CD4-positive, alpha-beta memory T cell (primary cell): Measurements from ENCODE around the gene MCM6. TPM values are rescaled to one million over a fixed set of nuclear protein-coding genes. Genes with fewer than 3 reads are reported as not detected.

ENCODE experiments used
- CTCF ChIA-PET: fragments of 350-600 bp; sonication (Branson Sonifier 250); formaldehyde crosslinking; loops from one replicate; lab custom pipeline; 2021; ENCODE audit warnings: inconsistent platforms; ENCODE audit not compliant: partially characterized antibody; lab: Charles Lee
- POLR2A ChIA-PET: fragments of 350-600 bp; sonication (Branson Sonifier 250); formaldehyde crosslinking; loops from one replicate; lab custom pipeline; 2021; ENCODE audit not compliant: partially characterized antibody; lab: Charles Lee
- DNase-seq, 5 donors: peaks; one replicate each; pipeline versions ENCODE4 v3.0.0 to v3.0.0-alpha.2; 2020 to 2022; ENCODE audit warnings: mixed read lengths in 1 of 5
- H3K27ac ChIP-seq: one replicate; pipeline ENCODE4 v1.7.0; 2013; ENCODE audit warnings: low read depth, low read length
- H3K27me3 ChIP-seq: 2 replicates; pipeline ENCODE4 v1.7.0; 2013; ENCODE audit warnings: mild to moderate bottlenecking, low read length, moderate library complexity; ENCODE audit not compliant: insufficient read depth
- H3K36me3 ChIP-seq: 2 replicates; pipeline ENCODE4 v1.7.0; 2013; ENCODE audit warnings: mild to moderate bottlenecking, low read length, moderate library complexity; ENCODE audit not compliant: insufficient read depth
- H3K4me1 ChIP-seq: 2 replicates; pipeline ENCODE4 v1.7.0; 2013; ENCODE audit warnings: mild to moderate bottlenecking, low read length, moderate library complexity; ENCODE audit not compliant: insufficient read depth
- H3K4me3 ChIP-seq, 2 donors: one replicate each; pipeline ENCODE4 v1.7.0; 2013; ENCODE audit warnings: low read length in 2 of 2, mild to moderate bottlenecking in 1 of 2
- H3K9me3 ChIP-seq, 2 donors: one replicate each; pipeline ENCODE4 v1.7.0; 2013; ENCODE audit warnings: low read length in 2 of 2, control low read depth in 1 of 2; ENCODE audit not compliant: control insufficient read depth in 1 of 2
- H3K27ac Mint-ChIP-seq, 7 donors: one replicate each; pipeline ENCODE4 v1.8.0; 2020 to 2021; ENCODE audit warnings: mixed read lengths in 7 of 7, mild to moderate bottlenecking in 6 of 7, inconsistent platforms in 3 of 7, moderate library complexity in 3 of 7
- H3K27me3 Mint-ChIP-seq, 2 donors: one replicate each; pipeline ENCODE4 v1.8.0; 2020 to 2021; ENCODE audit warnings: mixed read lengths in 2 of 2
- H3K36me3 Mint-ChIP-seq, 2 donors: one replicate each; pipeline ENCODE4 v1.8.0; 2020 to 2021; ENCODE audit warnings: mixed read lengths in 2 of 2, inconsistent platforms in 1 of 2, mild to moderate bottlenecking in 1 of 2
- H3K4me1 Mint-ChIP-seq, 4 donors: one replicate each; pipeline ENCODE4 v1.8.0; 2020 to 2021; ENCODE audit warnings: mixed read lengths in 4 of 4, mild to moderate bottlenecking in 1 of 4
- H3K4me3 Mint-ChIP-seq, 8 donors: one replicate each; pipeline ENCODE4 v1.8.0; 2020 to 2021; ENCODE audit warnings: mixed read lengths in 8 of 8, mild to moderate bottlenecking in 7 of 8, moderate library complexity in 6 of 8, inconsistent platforms in 3 of 8
- H3K9me3 Mint-ChIP-seq, 8 donors: one replicate each; pipeline ENCODE4 v1.8.0; 2020 to 2021; ENCODE audit warnings: mixed read lengths in 8 of 8, mild to moderate bottlenecking in 5 of 8, inconsistent platforms in 3 of 8, moderate library complexity in 1 of 8
- intact Hi-C: fragments of 100-400 bp; cut with micrococcal nuclease; formaldehyde crosslinking; loops from one replicate; pipeline ENCODE4 v1.15.1; 2023
- polyA plus RNA-seq, 2 donors: library from polyadenylated mRNA; unstranded; fragments of 300-500 nt; fragmentation: Illumina TruSeq; gene quantifications; one replicate each; pipeline ENCODE4 v1.2.3, GENCODE V29; 2021
- total RNA-seq, 2 experiments: library from RNA; stranded (reverse); gene quantifications; one replicate each; pipeline ENCODE4 v1.2.3, GENCODE V29; 2021

The MCM6 gene
- total and polyA plus RNA-seq, 4 experiments from 2014 or later = 16.1 to 32.7 (median 25.1) TPM

DNA sequence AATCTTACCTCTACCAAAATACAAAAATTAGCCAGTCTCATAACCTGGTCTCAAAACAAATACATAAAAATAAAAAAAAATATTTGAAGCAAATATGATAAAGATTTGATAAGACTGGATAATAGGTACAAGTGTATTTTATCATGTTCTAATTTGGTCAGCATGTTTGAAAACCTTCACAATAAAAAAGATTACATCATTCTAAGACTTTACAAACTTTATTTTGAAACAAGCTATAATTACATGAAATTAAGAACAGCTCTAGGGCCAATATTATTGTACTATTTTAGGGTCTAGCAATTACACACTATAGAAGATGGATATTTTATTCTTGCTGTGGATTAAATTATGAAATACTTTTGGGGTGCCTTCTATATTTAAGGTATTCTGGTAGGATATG lies 29.4 kb upstream of the MCM6 start:
- ChIA-PET CTCF (interaction anchor here (1.6 kb wide), 1 partner anchor 479 kb away, joined by 7 read pairs; no protein-coding TSS in a partner anchor), POLR2A (no interaction called here)
- H3K27ac Mint-ChIP-seq = peak overlapping the region in 2 of 7 donors; percentile 4 to 27
- H3K4me1 Mint-ChIP-seq = no peaks in the 10 kb centered on the region
- no peaks in the 10 kb centered on the region for H3K4me1 ChIP-seq
- no peak overlapping the region for H3K4me3 ChIP-seq
- intact Hi-C loops = no loop called here
- no peak overlapping the region for H3K4me3 Mint-ChIP-seq
- no peaks in the 10 kb centered on the region for H3K9me3 Mint-ChIP-seq
- no peak overlapping the region for H3K27ac ChIP-seq
- no peaks in the 10 kb centered on the region for H3K9me3 ChIP-seq
- no peaks in the 10 kb centered on the region for H3K27me3 ChIP-seq
- no peak for DNase-seq
- H3K36me3 ChIP-seq = peaks cover 20% of the 10 kb centered on the region
- H3K36me3 Mint-ChIP-seq = peaks cover 43 to 61% of the 10 kb centered on the region in 2 donors
- H3K27me3 Mint-ChIP-seq = no peaks in the 10 kb centered on the region

DNA sequence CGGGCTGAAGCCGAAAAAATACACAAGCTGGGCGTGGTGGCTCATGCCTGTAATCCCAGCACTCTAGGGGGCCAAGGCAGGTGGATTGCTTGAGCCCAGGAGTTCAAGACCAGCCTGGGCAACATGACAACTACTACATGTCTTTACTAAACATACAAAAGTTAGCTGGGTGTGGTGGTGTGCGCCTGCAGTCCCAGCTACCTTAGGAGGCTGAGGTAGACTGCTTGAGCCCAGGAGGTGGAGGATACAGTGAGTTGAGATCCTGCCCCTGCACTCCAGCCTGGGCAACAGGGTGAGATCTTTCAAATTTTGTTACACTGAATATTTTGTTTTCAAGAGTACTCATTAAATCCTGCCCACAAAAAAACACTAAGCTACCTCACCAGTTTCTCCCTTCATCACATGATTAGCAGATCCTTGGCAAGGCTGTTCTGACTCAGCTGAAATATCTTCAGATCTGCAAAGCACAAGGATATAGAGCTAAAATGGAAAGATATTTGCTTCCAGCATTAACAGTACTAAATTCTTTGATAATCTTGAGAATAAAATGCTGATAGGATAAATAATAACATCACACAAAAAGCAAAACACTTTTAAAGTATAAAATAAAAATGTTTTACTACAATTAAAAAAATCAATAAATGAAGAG lies 28.2 kb upstream of the MCM6 start:
- Histone ChIP-seq H3K4me1 (no peaks in the 10 kb centered on the region), H3K4me3 (no peak overlapping the region), H3K9me3 (no peaks in the 10 kb centered on the region), H3K27me3 (no peaks in the 10 kb centered on the region), H3K36me3 (peaks cover 16% of the 10 kb centered on the region), H3K27ac (no peak overlapping the region)
- no peak overlapping the region for H3K4me3 Mint-ChIP-seq
- peaks cover 35 to 49% of the 10 kb centered on the region in 2 donors for H3K36me3 Mint-ChIP-seq
- peak overlapping the region in 2 of 7 donors; percentile 29 to 54 for H3K27ac Mint-ChIP-seq
- no peaks in the 10 kb centered on the region for H3K4me1 Mint-ChIP-seq
- no peaks in the 10 kb centered on the region for H3K27me3 Mint-ChIP-seq
- intact Hi-C loops = no loop called here
- CTCF ChIA-PET = interaction anchor here (0.7 to 1.6 kb wide), 3 partner anchors 9 to 486 kb away, joined by 3 to 7 read pairs (median 5); no protein-coding TSS in a partner anchor
- no peak for DNase-seq
- POLR2A ChIA-PET = no interaction called here
- no peaks in the 10 kb centered on the region for H3K9me3 Mint-ChIP-seq

DNA sequence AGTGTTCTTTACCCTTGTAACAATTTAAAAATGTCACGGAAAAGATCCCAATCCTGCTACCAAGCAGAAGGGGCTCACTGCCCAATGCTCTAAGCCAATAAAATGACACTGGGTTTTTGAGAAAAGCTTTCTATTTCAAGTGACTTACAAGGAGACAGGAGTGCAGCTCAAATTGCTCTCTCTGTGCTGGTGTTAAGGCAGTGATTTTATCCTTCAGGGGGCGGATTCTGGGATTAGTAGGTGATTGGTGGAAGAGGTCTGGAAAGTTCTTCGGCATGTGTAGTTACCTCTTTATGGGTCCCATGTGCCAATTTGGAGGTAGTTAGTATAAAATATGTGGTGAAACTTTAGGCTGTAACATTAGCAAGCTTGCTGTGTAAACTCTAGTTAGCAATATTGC lies 27.4 kb upstream of the MCM6 start:
- no peaks in the 10 kb centered on the region for H3K9me3 ChIP-seq
- Mint-ChIP-seq H3K4me1 (no peaks in the 10 kb centered on the region), H3K9me3 (no peaks in the 10 kb centered on the region), H3K4me3 (no peak overlapping the region), H3K36me3 (peaks cover 29 to 46% of the 10 kb centered on the region in 2 donors), H3K27ac (peak overlapping the region in 2 of 7 donors; percentile 4 to 8), H3K27me3 (no peaks in the 10 kb centered on the region)
- ChIA-PET POLR2A (no interaction called here), CTCF (interaction anchor here (1.1 to 2.0 kb wide), 3 partner anchors 10 to 487 kb away, joined by 3 to 7 read pairs (median 4); no protein-coding TSS in a partner anchor)
- no peaks in the 10 kb centered on the region for H3K27me3 ChIP-seq
- no peak overlapping the region for H3K27ac ChIP-seq
- H3K4me3 ChIP-seq = no peak overlapping the region
- DNase-seq = no peak
- no peaks in the 10 kb centered on the region for H3K4me1 ChIP-seq
- H3K36me3 ChIP-seq = peaks cover 16% of the 10 kb centered on the region
- intact Hi-C loops = no loop called here

DNA sequence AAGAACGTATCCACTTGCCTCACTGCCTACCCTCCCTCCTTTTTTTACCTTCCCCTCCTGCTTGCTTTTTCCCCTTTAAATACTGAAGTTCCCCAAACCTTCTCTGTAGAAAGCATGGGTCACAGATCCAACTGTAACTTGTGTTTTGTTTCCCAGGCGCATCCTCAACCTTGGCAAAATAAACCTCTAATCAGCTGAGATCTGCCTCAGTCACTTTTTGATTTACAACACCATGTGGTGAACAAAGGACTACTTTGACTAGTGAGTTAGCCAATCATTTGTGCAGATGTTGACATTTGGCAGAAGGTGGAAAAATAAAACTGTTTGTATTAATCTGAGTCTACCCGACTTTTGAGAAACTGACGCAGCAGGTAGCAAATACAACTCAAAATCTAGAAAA lies 23.3 kb upstream of the MCM6 start:
- Mint-ChIP-seq H3K4me1 (no peaks in the 10 kb centered on the region), H3K27ac (no peak overlapping the region)

DNA sequence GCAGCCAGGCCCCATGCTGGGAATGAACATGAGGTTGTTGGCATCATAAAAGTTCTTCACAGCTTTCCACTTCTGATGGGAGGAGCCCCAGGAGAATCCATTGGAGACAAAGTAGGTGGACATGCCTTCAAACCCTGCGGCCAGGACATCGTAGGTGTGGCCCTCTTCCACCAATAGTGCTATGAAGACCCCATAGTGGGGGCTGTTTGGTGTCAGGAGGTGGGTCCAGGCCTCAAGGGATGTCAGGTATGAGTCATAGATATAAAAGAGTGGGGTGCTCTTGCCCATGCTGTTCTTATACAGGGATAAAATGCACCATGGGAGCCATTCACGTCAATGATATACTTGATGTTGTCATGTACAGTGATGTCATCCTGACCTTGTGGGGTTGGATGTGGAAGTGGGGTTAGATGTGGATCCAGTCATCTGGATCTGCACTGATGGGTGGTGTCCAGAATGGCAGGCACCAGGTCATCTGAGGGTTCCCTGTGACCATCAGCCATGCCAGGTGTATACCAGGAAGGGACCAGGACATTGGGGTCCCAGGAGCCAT lies 22.1 kb upstream of the MCM6 start:
- Mint-ChIP-seq H3K36me3 (peaks cover 3 to 12% of the 10 kb centered on the region in 2 donors), H3K4me1 (no peaks in the 10 kb centered on the region), H3K9me3 (no peaks in the 10 kb centered on the region), H3K4me3 (no peak overlapping the region), H3K27ac (no peak overlapping the region), H3K27me3 (no peaks in the 10 kb centered on the region)
- no peaks in the 10 kb centered on the region for H3K27me3 ChIP-seq
- CTCF ChIA-PET = interaction anchor here (0.8 kb wide), 1 partner anchor 16 kb away, joined by 3 read pairs; no protein-coding TSS in a partner anchor
- no peak overlapping the region for H3K27ac ChIP-seq
- no peaks in the 10 kb centered on the region for H3K4me1 ChIP-seq
- no peak overlapping the region for H3K4me3 ChIP-seq
- POLR2A ChIA-PET = no interaction called here
- no peaks in the 10 kb centered on the region for H3K9me3 ChIP-seq
- H3K36me3 ChIP-seq = no peaks in the 10 kb centered on the region
- DNase-seq = no peak
- intact Hi-C loops = no loop called here

More for the DNA sequence above, 23.3 kb upstream of the MCM6 start:
- peaks cover 7 to 22% of the 10 kb centered on the region in 2 donors for H3K36me3 Mint-ChIP-seq
- Histone ChIP-seq H3K4me3 (no peak overlapping the region), H3K9me3 (no peaks in the 10 kb centered on the region), H3K27ac (no peak overlapping the region), H3K4me1 (no peaks in the 10 kb centered on the region), H3K36me3 (no peaks in the 10 kb centered on the region), H3K27me3 (no peaks in the 10 kb centered on the region)
- H3K4me3 Mint-ChIP-seq = no peak overlapping the region
- CTCF ChIA-PET = no interaction called here
- no peaks in the 10 kb centered on the region for H3K9me3 Mint-ChIP-seq
- no peak for DNase-seq
- no peaks in the 10 kb centered on the region for H3K27me3 Mint-ChIP-seq
- POLR2A ChIA-PET = no interaction called here
- intact Hi-C loops = no loop called here

DNA sequence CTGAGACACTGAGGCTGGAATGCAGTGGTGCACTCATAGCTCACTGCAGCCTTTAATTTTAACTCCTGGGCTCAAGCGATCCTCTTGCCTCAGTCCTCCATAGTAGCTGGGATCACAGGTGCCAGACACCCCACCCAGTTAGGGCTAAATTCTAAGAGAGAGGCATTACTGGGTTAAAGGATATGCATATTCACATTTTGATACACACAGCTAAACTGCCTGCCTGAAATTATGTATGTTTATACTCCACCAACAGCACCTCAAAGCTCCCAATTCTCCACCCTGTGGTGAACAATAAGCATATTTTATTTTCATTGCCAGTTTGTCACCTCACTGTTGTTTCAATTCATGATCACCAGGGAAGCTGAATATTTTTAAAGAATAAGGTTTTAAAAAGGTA lies 18.7 kb upstream of the MCM6 start:
- H3K27ac Mint-ChIP-seq = no peak overlapping the region
- intact Hi-C loops = no loop called here
- Histone ChIP-seq H3K4me3 (no peak overlapping the region), H3K27me3 (no peaks in the 10 kb centered on the region), H3K9me3 (no peaks in the 10 kb centered on the region), H3K36me3 (no peaks in the 10 kb centered on the region), H3K4me1 (no peaks in the 10 kb centered on the region), H3K27ac (no peak overlapping the region)
- H3K36me3 Mint-ChIP-seq = peaks cover 0 to 7% of the 10 kb centered on the region in 2 donors
- no peaks in the 10 kb centered on the region for H3K4me1 Mint-ChIP-seq
- DNase-seq = no peak
- no peaks in the 10 kb centered on the region for H3K9me3 Mint-ChIP-seq
- ChIA-PET POLR2A (no interaction called here), CTCF (no interaction called here)
- H3K27me3 Mint-ChIP-seq = no peaks in the 10 kb centered on the region
- H3K4me3 Mint-ChIP-seq = no peak overlapping the region

DNA sequence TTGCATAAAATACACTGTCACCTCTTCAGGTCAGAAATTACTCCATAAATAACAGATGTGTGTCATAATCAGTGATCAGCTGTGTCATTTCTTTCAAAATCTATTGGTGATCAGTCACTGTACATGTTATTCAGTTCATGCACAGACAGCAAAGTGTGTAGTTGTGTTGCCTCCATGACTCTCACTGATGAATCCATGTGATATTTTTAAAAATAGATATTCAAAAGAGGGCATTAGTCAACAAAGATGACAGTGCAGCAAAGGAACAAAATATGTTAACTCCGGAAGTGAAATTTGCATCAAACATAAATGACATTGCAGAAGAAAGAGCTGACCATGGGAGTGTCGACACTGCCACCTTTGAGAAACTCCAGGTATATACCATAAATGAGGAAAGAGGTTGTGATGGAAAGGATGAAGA lies 17.1 kb upstream of the MCM6 start:
- ChIA-PET CTCF (no interaction called here), POLR2A (no interaction called here)
- Mint-ChIP-seq H3K27ac (no peak overlapping the region), H3K9me3 (peaks cover 0 to 2% (median 0%) of the 10 kb centered on the region in 8 donors), H3K36me3 (peaks cover 0 to 4% of the 10 kb centered on the region in 2 donors), H3K4me1 (no peaks in the 10 kb centered on the region), H3K27me3 (no peaks in the 10 kb centered on the region), H3K4me3 (no peak overlapping the region)
- intact Hi-C loops = no loop called here
- DNase-seq = no peak
- Histone ChIP-seq H3K27ac (no peak overlapping the region), H3K27me3 (no peaks in the 10 kb centered on the region), H3K9me3 (no peaks in the 10 kb centered on the region), H3K4me1 (no peaks in the 10 kb centered on the region), H3K4me3 (no peak overlapping the region), H3K36me3 (no peaks in the 10 kb centered on the region)
